Loucy (cell line): ENCODE measurements around the gene SRPK3.
"Not testable (repeated sequence)": the region's sequence is repeated elsewhere in the genome, so short reads cannot be mapped to it uniquely, and the experiment has no call there.

ENCODE experiments used
- CTCF ChIP-seq: fragments of 200-600 bp; sonication (generic); conservative IDR thresholded peaks from 2 replicates; pipeline ENCODE4 v1.5.1; 2014; ENCODE audit warnings: mild to moderate bottlenecking, antibody characterized with exemption, low read length
- EZH2phosphoT487 ChIP-seq: fragments of 200-600 bp; IDR thresholded peaks from 2 replicates; pipeline ENCODE4 v1.6.1; 2018; ENCODE audit warnings: antibody characterized with exemption, mild to moderate bottlenecking, moderate library complexity, borderline replicate concordance

- not testable (repeated sequence) for TF ChIP-seq CTCF, EZH2phosphoT487
Measured at GRCh38 chrX:153745067-153745433, 35.8 kb upstream of the SRPK3 start.
